AG10803 (cell line): Measurements from ENCODE around the gene EIF6.

Experiments
- DNase-seq: peaks from one replicate; pipeline ENCODE4 v3.0.0; 2010; ENCODE audit warnings: low read depth
- H3K4me3 ChIP-seq: 2 replicates; pipeline ENCODE4 v1.5.1; 2011; ENCODE audit warnings: mild to moderate bottlenecking, low read length, control low read depth
- TF ChIP-seq, protein P1 (sequence below): conservative IDR thresholded peaks from 2 replicates; pipeline ENCODE4 v1.5.1; 2011; ENCODE audit warnings: mild to moderate bottlenecking, low read length, control low read depth, inconsistent platforms

The EIF6 gene

GRCh38 chr20:35293303-35294292, 9.0 kb upstream of the EIF6 start:
- TF ChIP-seq, protein P1, sequence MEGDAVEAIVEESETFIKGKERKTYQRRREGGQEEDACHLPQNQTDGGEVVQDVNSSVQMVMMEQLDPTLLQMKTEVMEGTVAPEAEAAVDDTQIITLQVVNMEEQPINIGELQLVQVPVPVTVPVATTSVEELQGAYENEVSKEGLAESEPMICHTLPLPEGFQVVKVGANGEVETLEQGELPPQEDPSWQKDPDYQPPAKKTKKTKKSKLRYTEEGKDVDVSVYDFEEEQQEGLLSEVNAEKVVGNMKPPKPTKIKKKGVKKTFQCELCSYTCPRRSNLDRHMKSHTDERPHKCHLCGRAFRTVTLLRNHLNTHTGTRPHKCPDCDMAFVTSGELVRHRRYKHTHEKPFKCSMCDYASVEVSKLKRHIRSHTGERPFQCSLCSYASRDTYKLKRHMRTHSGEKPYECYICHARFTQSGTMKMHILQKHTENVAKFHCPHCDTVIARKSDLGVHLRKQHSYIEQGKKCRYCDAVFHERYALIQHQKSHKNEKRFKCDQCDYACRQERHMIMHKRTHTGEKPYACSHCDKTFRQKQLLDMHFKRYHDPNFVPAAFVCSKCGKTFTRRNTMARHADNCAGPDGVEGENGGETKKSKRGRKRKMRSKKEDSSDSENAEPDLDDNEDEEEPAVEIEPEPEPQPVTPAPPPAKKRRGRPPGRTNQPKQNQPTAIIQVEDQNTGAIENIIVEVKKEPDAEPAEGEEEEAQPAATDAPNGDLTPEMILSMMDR, result no peak
- no peak for DNase-seq
- H3K4me3 ChIP-seq, result no peak overlapping the region

DNA sequence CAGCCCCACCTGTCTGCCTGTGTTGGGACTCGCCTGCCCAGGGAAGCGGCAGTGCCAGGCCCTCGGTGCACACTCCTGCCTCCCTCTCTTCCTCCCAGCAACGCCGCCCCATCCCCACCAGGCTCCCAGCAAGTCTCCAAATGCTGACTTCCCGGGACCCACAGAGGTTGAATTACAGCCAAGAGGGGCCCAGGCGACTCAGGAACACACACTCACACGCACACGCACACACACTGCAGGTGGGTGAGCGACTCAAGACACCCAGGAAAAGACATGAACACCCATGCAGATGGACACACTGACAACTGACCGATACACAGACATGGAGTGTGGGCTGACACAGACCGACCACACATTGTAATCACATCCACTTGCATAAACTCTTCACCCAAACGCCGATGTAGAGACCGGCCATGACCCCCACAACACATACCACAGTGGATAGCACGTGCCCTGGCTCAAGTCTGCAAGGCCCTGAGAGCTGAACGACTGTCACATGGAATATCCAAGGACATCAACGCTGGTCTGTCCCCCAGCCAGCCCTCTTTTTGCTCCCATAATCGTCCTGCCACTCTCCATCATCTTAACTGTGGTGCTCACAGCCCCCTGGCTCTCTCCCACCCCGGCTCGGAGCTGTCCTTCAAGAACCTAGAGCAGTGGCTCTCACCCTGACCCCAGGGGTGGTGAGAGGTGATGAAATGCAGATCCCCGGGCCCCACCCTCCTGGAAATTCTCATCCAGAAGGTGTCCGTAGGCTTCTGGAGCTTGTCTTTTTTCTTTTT, 8.1 kb upstream of the EIF6 start:
- TF ChIP-seq, protein P1, result no peak
- no peak overlapping the region for H3K4me3 ChIP-seq
- DNase-seq, result no peak

DNA sequence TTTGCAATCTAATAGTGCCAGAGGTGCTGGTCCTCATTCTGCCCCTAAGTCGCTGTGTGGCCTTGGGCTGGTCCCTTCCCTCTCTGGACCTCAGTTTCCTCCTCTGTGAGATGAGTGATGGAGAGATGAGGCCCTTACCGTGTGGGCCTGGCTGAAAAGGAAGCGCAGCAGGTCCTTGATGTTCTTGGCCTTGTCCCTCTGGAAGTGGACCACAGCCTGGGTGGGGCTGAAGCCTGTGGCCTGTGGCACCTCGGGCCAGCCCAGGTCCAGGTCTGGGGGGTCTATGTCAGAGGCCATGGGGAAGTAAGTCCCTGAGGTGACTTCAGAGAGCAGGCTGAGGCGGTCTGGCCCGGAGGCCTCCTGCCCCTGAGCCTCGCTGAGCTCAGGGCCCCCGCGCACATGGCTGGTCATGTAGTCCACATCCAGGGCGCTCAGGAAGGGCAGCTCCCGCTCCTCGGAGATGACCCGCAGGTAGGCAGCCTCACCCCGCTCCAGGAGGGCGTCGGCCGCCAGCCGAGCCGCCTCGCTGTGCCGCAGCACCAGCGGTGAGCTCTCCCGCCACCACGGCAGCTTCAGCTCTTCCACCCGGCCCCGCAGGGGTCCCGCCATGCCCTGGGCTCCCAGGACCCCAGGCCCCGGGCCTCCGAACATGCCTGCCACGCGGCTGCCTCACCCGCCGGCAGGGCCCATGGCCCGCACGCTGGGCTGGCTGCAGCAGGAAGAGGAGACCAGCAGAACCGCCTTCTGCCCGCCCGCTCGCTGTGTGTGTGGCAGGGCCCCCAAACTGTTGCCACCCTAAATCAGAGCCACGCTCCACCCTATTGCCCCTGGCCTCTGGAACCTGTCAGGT, 7.3 kb upstream of the EIF6 start, which contains the start of gene FAM83C:
Gene FAM83C, minus strand, starts transcription at position 772 of the 850 bp plus-strand sequence. Its CDS starts 121 bp downstream, at position 651.
- no peak within 1 kb of the TSS for H3K4me3 ChIP-seq
- TF ChIP-seq, protein P1, result no peak
- no peak for DNase-seq

GRCh38 chr20:35290887-35291417, 6.4 kb upstream of the EIF6 start:
- DNase-seq, result no peak
- H3K4me3 ChIP-seq, result no peak overlapping the region
- TF ChIP-seq, protein P1, result no peak

GRCh38 chr20:35290186-35290886, 5.8 kb upstream of the EIF6 start:
- TF ChIP-seq, protein P1, result no peak
- no peak for DNase-seq
- H3K4me3 ChIP-seq, result no peak overlapping the region
